K562 (cell line): ENCODE results near the gene PPP1R12B.

ENCODE experiments used
- BHLHE40 ChIP-seq: IDR thresholded peaks from 2 replicates; pipeline ENCODE4 v1.6.1; 2011; ENCODE audit warnings: low read length, improper control_type of control experiment
- CREB1 ChIP-seq, 2 experiments: sonication (generic) in 1 of 2; formaldehyde crosslinking in 1 of 2; IDR thresholded peaks; 2 replicates each; pipeline versions ENCODE4 v1.6.1 to v1.8.0; 2012 to 2022; ENCODE audit warnings: inconsistent platforms in 1 of 2, mild to moderate bottlenecking in 1 of 2, missing genetic modification reagents in 1 of 2, moderate library complexity in 1 of 2
- GTF2A2 ChIP-seq: IDR thresholded peaks from 2 replicates; pipeline ENCODE4 v1.6.1; 2016; ENCODE audit warnings: mild to moderate bottlenecking, missing genetic modification characterization, missing compliant biosample characterization
- HDAC6 ChIP-seq: IDR thresholded peaks from 2 replicates; pipeline ENCODE4 v1.6.1; 2012; ENCODE audit warnings: low read depth, mild to moderate bottlenecking, control low read depth, inconsistent platforms, low read length, moderate library complexity
- POLR2A ChIP-seq: fragments of 450-650 bp; conservative IDR thresholded peaks from 2 replicates; pipeline ENCODE4 v1.6.1; 2016
- SIN3A ChIP-seq, 2 experiments: fragments of 150-350 bp in 1 of 2; IDR thresholded peaks; 2 replicates each; pipeline ENCODE4 v1.6.1; 2011 to 2016; ENCODE audit warnings: borderline replicate concordance in 2 of 2, low read depth in 2 of 2, low read length in 2 of 2, mild to moderate bottlenecking in 2 of 2, moderate library complexity in 2 of 2; ENCODE audit not compliant: control insufficient read depth in 1 of 2
- SOX6 ChIP-seq: fragments of 450-650 bp; IDR thresholded peaks from 2 replicates; pipeline ENCODE4 v1.6.1; 2014; ENCODE audit warnings: mild to moderate bottlenecking
- TCF3 ChIP-seq: sonication (generic); formaldehyde crosslinking; IDR thresholded peaks from 2 replicates; pipeline ENCODE4 v1.4.0; 2020; ENCODE audit warnings: mild to moderate bottlenecking, missing genetic modification reagents
- ZNF121 ChIP-seq: sonication (generic); formaldehyde crosslinking; conservative IDR thresholded peaks from 2 replicates; pipeline ENCODE4 v1.8.0; 2022; ENCODE audit warnings: missing genetic modification reagents
- TF ChIP-seq, protein P1 (sequence below), 2 experiments: fragments of 450-650 bp; formaldehyde crosslinking in 1 of 2; IDR thresholded peaks; 2 replicates each; pipeline versions ENCODE4 v1.4.0 to v1.6.1; 2014 to 2020; ENCODE audit warnings: mild to moderate bottlenecking in 2 of 2, borderline replicate concordance in 1 of 2, low read depth in 1 of 2
- TF ChIP-seq, protein P2 (sequence below): fragments of 250-450 bp; sonication (Bioruptor Pico); IDR thresholded peaks from 2 replicates; pipeline ENCODE4 v1.4.0; 2020; ENCODE audit warnings: borderline replicate concordance

DNA sequence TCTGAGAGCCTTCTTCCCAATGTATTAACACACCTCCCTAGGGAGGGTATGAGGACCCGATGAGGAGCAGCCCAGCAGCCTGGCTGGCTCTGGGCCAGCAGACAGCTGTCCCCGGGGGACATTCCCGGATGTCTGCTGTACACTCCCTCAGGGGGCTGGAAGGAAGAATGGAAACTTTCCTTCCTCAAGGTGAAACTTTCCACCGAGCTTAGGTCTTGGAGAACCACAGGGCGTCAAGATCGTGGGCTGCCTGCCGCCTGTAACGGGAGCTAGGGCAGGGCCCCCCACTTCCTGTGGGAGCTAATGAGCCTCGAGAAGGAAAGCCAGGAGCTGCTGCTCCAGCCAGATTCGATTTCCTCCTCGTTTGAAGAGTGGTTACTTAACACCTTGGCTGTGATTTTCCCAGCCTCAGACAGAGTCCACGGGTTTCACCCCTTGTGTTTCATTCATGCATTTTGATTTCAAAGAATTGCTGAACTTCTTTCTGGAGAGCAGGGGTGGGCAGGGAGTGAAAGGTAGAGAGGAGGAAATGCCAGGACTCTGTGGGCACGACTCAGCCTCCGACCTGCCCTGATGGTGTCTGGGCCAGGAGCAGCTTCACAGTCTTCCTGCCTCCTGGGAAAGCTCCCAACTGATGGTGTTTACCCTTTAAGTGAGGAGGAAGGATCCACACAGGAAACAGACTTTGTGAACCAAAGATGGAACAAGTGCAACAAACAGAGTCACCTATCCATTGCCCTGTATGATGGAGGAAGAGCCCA, 36.4 kb upstream of the PPP1R12B start:
- TF ChIP-seq HDAC6 (no peak), CREB1 (IDR thresholded peaks at IDR 0.05) (no peak), CREB1 (CRISPR knock-in tag; IDR thresholded peaks at IDR 0.05) (no peak), SIN3A (IDR thresholded peaks at IDR 0.05; ENCODE audit: borderline replicate concordance in 2 of 2, control insufficient read depth in 1 of 2, low read depth in 2 of 2, low read length in 2 of 2) (no peak), GTF2A2 (tag) (no peak), TCF3 (no peak), ZNF121 (CRISPR knock-in tag) (no peak), SOX6 (no peak), POLR2A (no peak), BHLHE40 (no peak)
- TF ChIP-seq, protein P1, sequence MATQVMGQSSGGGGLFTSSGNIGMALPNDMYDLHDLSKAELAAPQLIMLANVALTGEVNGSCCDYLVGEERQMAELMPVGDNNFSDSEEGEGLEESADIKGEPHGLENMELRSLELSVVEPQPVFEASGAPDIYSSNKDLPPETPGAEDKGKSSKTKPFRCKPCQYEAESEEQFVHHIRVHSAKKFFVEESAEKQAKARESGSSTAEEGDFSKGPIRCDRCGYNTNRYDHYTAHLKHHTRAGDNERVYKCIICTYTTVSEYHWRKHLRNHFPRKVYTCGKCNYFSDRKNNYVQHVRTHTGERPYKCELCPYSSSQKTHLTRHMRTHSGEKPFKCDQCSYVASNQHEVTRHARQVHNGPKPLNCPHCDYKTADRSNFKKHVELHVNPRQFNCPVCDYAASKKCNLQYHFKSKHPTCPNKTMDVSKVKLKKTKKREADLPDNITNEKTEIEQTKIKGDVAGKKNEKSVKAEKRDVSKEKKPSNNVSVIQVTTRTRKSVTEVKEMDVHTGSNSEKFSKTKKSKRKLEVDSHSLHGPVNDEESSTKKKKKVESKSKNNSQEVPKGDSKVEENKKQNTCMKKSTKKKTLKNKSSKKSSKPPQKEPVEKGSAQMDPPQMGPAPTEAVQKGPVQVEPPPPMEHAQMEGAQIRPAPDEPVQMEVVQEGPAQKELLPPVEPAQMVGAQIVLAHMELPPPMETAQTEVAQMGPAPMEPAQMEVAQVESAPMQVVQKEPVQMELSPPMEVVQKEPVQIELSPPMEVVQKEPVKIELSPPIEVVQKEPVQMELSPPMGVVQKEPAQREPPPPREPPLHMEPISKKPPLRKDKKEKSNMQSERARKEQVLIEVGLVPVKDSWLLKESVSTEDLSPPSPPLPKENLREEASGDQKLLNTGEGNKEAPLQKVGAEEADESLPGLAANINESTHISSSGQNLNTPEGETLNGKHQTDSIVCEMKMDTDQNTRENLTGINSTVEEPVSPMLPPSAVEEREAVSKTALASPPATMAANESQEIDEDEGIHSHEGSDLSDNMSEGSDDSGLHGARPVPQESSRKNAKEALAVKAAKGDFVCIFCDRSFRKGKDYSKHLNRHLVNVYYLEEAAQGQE (IDR thresholded peaks at IDR 0.05; ENCODE audit: borderline replicate concordance): no peak
- TF ChIP-seq, protein P1 (CRISPR knock-in tag; IDR thresholded peaks at IDR 0.05; ENCODE audit: low read depth): no peak
- TF ChIP-seq, protein P2, sequence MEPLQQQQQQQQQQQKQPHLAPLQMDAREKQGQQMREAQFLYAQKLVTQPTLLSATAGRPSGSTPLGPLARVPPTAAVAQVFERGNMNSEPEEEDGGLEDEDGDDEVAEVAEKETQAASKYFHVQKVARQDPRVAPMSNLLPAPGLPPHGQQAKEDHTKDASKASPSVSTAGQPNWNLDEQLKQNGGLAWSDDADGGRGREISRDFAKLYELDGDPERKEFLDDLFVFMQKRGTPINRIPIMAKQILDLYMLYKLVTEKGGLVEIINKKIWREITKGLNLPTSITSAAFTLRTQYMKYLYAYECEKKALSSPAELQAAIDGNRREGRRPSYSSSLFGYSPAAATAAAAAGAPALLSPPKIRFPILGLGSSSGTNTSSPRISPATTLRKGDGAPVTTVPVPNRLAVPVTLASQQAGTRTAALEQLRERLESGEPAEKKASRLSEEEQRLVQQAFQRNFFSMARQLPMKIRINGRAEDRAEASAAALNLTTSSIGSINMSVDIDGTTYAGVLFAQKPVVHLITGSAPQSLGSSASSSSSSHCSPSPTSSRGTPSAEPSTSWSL (CRISPR knock-in tag): no peak
